22Rv1 (cell line): ENCODE results near the gene TENT5C.

Experiments used
- CTCF ChIP-seq: fragments of 450-650 bp; IDR thresholded peaks from 2 replicates; pipeline ENCODE4 v1.5.1; 2017; ENCODE audit warnings: mild to moderate bottlenecking
- ZFX ChIP-seq: fragments of 450-650 bp; IDR thresholded peaks from 2 replicates; pipeline ENCODE4 v1.6.1; 2017; ENCODE audit warnings: antibody characterized with exemption, borderline replicate concordance

GRCh38 chr1:117661027-117661426, 55.2 kb downstream of the TENT5C start:
- TF ChIP-seq CTCF (no peak), ZFX (no peak)
